DMS 273 (cell line): ENCODE results near the gene HAVCR2.
A peak's percentile ranks its signal among the peaks of the same experiment; 100 is the strongest.

Source experiments
- DNase-seq: peaks from one replicate; lab custom pipeline; 2025; ENCODE audit not compliant: unreplicated experiment; lab: John Stamatoyannopoulos, UW

HAVCR2 gene

GRCh38 chr5:157046041-157046440 is 62.8 kb downstream of the HAVCR2 start:
- DNase-seq = peak; percentile 58

GRCh38 chr5:157045601-157046000 is 63.2 kb downstream of the HAVCR2 start:
- no peak for DNase-seq

- no peak for DNase-seq
Observed at GRCh38 chr5:157038568-157039187, 70.2 kb downstream of the HAVCR2 start.
